ENCODE measurements around the gene RBBP8NL.

- TF ChIP-seq, protein P1, sequence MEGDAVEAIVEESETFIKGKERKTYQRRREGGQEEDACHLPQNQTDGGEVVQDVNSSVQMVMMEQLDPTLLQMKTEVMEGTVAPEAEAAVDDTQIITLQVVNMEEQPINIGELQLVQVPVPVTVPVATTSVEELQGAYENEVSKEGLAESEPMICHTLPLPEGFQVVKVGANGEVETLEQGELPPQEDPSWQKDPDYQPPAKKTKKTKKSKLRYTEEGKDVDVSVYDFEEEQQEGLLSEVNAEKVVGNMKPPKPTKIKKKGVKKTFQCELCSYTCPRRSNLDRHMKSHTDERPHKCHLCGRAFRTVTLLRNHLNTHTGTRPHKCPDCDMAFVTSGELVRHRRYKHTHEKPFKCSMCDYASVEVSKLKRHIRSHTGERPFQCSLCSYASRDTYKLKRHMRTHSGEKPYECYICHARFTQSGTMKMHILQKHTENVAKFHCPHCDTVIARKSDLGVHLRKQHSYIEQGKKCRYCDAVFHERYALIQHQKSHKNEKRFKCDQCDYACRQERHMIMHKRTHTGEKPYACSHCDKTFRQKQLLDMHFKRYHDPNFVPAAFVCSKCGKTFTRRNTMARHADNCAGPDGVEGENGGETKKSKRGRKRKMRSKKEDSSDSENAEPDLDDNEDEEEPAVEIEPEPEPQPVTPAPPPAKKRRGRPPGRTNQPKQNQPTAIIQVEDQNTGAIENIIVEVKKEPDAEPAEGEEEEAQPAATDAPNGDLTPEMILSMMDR (IDR thresholded peaks at IDR 0.05; ENCODE audit: insufficient read depth, low read length, poor library complexity, severe bottlenecking): no peak
- no peak for TF ChIP-seq EZH2phosphoT487 (conservative IDR thresholded peaks at IDR 0.05; ENCODE audit: low read length)
These were observed 42.7 kb upstream of the RBBP8NL start for GRCh38 chr20:62470001-62470400.
